SKM-1 (cell line): ENCODE results near the gene NBPF1.
"Not testable (repeated sequence)": the region's sequence is repeated elsewhere in the genome, so short reads cannot be mapped to it uniquely, and the experiment has no call there.

Experiments
- DNase-seq: peaks from one replicate; lab custom pipeline; 2025; ENCODE audit not compliant: unreplicated experiment; lab: John Stamatoyannopoulos, UW

NBPF1 gene

DNA sequence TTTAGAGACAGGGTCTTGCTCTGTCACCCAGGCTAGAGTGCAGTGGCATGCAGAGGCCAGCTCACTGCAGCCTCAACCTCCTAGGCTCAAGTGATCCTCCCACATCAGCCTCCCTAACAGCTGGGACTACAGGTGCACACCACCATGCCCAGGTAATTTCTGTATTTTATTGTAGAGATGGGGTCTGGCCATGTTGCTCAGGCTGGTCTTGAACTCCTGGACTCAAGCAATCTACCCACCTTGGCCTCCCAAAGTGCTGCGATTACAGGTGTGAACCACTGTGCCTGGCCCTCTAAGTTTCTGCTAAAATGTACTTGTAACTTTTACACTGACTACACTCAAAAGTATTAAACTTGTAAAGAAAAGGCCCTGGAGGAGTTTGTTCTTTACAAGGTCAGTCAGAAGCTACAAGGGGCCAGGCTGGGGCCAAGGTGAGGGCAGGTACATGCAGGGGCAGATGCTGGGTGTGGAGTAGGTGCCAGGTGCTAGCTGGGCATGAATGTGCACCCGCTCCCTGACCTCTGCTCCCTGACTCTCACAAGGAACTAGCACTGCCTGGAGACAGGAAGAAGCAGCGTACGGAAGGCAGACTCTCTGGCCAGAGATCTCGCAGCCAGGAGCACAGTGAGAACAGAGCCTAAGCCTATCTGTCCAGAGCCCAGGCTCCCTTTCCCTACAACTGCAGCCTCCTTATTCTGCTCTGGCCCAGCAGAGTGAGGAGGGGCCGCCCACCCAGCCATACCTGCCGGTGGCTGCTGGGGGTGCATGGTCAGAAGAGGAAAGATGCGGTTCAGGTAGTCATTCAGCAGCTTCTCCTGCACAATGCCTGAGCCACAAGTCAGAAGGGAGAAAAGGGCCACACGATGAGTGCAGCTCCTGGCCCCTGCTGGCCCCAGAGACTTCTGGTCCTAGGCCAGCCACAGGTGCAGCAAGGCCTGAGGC lies 28.9 kb upstream of the NBPF1 start:
- DNase-seq, result not testable (repeated sequence)

DNA sequence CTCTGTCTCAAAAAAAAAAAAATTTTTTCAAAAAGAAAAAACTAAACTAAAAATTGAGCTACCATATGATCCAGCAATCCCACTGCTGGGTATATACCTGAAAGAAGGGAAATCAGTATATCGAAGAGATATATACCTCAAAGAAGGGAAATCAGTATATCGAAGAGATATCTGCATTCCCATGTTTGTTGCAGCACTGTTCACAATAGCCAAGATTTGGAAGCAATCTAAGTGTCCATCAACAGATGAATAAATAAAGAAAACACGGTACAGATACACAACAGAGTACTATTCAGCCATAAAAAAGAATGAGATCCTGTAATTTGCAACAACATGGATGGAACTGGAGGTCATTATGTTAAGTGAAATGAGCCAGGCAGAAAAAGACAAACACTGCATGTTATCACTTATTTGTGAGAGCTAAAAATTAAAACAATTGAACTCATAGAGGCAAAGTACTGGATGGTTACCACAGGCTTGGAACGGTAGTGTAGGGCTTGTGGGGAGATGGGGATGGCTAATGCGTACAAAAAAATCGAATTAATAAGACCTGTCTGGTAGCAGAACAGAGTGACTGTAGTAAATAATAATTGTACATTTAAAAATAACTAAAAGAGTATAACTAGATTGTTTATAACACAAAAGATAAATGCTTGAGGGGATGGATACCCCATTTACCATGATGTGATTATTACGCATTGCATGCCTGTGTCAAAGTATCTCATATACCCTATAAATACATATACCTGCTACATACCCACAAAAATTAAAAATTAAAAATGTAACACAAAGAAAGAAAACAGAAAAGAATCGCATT lies 28.0 kb upstream of the NBPF1 start:
- not testable (repeated sequence) for DNase-seq

DNA sequence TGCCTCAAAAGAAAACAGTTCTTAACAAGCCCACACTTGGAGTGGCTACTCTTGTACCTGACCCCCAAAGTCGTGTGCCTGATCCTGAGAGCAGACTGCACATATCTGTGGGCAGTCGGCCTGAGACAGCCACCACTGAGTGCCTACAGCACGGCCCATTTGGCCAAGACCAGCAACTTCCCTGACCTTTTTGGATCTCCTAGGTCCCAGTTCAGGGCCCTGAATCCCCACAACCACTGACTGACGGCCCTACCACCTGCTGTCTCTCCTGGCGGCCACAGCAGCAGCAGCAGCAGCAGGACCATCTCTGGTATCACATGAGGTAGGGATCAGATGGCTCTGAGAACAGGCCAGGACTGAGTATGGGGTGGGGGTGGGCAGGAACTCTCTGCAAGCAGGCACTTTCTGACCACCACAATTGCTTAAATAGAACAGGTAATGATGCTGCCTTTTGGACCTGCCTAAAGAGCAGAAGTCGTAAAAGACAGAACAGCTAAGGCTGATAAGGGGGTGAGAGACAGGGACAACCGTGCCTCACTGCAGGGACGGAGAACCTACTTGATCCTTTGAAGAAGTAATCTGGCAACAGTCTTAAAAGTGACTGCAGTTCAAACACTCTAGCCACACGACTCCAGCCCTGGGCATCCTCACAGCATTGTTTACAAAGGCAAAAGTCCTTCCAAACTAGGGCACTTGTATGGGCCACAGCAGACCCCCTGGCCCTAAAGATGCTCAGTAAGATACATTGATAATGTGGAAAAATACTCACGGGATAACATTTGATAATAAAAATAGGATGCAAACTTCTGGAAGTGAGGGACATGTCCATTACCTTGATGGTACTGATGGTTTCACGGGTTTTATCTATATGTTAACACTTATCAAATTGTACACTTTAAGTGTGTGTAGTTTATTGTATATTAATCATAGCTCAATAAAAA lies 26.0 kb upstream of the NBPF1 start:
- DNase-seq, result not testable (repeated sequence)

DNA sequence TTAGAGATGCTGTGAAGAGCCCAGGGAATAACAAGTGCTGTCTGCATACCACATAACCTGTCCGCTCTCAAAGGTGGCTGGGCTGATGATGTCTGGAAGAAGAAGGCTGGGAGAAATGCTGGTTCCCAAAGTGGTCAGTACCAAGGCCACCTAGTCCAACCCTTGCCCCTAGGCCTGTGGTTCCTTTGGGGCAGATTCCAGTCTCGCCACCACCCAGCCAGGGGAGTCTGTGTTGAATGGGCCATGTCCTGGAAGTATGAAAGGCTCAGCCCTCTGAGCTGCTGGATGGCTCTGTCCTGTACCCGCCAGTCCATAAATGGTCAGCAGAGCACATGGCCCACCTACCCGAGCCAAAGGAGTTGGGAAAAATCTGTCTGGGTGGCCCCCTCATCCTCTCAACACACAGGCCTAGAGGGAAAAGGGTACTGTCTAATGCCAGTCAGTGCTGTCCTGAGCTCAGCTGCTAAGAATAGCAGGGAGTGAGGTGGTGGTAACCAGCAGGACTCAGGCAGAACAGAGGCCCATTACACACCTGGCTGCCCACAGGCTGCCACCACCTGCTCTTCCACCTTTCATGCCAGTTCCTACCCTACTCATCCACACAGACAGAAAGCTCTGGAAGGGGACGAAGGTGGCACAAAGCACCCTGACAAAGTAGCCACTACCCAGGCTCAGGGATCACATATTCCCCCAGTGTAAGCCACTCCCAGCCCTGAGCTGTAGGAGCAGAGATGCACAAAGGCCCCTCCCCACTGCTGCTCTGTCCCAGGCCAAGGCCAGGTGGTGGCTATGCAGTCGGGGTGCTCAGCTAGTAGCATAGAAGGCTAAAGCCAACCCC lies 24.8 kb upstream of the NBPF1 start:
- not testable (repeated sequence) for DNase-seq

DNA sequence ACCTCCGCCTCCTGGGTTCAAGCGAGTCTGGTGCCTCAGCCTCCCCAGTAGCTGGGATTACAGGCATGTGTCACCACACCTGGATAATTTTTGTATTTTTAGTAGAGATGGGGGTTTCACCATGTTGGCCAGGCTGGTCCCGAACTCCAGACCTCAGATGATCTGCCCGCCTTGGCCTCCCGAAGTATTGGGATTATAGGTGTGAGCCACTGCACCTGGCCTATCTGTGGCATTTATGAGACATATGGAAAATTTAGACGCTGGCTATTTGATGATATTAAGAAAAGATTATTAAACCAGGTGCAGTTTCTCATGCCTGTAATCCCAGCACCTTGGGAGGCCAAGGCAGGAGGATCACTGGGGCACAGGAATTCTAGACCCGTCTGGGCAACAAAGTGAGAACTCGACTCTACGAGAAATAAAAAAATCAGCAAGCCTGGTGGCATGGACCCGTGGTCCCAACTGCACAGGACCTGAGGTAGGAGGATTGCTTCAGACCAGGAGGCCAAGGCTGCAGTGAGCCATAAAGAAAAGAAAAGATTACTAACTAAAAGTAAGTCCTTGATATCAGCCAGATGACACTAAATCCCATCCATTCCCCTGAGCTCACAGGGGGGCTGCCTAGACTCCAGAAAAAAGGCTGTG lies 23.3 kb upstream of the NBPF1 start:
- not testable (repeated sequence) for DNase-seq

DNA sequence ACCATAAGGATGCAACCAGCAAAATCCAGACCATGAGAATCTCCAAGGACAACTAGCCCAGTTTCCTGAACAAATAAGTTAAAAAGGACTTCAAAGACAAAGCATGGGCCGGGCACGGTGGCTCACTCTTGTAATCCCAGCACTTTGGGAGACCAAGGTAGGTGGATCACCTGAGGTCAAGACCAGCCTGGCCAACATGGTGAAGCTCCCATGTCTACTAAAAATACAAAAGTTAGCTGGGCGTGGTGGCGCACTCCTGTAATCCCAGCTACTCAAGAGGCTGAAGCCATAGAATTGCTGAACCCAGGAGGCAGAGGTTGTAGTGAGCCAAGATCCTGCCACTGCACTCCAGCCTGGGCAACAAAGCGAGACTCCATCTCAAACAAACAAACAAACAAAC lies 22.6 kb upstream of the NBPF1 start:
- DNase-seq, result not testable (repeated sequence)

DNA sequence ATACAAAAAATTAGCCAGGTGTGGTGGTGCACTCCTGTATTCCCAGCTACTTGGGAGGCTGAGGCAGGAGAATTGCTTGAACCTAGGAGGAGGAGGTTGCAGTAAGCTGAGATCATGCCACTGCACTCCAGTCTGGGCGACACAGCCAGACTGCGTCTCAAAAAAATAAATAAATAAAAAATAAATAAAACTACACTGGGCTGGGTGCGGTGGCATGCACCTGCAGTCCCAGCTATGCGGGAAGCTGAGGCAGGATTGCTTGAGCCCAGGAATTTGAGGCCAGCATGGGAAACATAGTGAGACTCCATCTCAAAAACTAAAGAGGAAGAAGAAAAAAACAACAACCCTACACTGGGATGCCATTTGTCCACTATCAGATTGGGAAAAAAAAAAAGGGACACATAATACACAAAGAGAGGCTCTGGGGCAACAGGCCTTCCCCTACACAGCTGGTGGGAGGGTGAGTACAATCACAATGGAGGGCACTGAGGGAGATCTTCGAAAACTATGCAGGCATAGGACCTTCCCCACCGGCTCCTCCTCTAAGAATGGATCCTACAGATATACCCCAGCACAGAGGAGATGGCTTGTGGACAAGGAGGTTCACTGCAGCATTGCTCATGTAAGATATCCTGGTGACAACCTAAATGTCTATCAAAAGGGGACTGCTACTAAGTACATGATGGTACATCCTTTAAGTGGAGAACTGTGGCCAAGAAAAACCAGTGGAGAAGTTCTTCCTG lies 20.3 kb upstream of the NBPF1 start:
- not testable (repeated sequence) for DNase-seq

DNA sequence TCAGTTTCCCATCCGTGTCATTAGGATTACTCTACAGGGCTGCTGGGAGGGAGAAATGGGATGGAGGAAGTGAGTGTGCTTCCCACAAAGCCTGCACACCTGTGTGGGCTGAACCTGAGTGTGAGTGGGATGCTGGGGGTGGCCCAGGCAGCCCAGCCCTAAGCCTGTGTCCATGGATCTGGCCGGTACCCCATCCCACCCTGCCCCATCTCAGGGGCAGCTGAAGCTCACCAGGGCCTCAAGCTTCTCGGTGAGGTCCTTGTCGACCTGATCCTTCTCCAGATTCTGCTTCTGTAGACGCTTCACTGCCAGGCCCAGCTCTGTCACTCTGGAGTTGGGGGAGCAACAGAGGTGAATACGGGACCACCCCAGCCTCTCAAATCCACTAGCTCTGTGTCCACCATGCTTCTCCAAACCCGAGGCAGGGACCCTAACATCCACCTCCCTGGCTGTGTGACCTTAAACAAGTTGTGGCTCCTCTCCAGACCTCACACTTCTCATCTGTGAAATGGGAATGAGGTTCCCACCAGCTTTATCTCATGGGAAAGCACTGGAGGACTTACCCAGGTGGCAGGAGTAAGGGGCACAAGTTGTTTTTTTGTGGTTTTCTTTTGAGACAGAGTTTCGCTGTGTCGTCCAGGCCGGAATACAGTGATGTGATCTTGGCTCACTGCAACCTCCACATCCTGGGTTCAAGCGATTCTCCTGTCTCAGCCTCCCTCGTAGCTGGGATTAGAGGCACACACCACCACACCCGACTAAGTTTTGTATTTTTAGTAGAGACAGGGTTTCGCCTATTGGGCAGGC lies 18.9 kb upstream of the NBPF1 start:
- not testable (repeated sequence) for DNase-seq

DNA sequence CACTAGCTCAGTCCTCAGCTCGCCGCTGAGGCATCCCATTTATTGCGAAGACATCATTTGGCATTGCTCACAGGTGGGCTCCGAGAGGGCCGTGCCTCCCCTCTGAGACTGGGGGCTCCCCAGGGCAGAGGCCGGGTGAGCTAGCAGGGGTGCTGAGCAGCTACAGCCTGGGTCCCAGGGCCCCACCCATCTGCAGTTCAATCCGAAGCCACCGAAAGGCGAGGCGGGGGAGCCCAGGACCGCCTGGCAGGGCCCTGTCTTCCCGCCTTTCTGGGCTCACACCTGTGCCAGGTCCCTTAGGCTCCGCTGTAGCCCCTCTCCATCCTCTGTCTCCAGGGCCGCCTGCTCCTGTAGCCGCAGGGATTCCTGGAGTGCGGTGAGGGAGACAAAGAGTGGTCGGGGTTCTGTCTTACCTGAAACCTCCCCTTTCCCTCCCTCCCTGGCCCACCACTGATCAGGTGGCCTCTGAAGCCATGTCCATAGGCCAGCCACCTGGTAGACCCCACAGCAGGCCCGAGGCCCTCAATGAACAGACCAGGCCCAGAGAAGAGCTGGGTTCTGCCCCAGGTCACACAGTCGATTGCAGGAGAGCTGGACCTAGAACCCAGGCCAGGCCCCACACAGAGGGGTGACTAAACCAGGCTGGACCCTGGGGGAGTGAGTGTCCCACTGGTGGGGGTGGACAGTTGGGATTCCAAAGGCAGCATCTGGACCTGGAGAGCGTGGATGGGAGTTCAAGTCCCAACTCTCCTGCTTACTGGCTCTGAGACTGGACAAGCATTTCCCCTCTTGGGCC lies 18.1 kb upstream of the NBPF1 start:
- no peak for DNase-seq

DNA sequence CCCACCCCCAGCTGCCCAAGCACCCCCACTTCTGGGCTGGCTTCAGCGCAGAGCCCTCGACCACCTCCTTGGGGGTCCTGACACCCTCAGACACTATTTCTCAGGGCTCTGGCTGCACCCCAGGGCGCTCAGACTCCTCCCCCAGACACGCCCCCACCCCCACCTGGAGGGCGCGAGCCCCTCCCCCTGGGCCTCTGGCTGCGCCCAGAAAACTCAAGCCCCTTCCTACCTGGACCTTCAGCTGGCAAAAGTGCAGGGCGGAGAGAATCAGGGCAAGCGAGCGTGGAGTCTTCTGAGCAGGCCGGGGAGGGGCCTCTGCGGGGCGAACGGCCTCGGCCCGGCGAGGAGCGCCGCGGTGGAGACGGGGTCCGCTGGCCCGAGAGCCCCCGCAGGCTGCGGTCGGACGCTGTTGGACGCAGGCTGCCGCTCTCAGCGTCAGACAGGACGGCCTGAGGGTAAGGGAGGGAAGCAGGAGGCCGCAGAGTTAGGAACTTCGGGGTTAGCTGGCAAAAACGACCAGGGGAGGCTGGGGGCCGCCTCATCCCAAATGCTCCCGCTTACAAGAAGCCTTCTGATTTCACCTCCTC lies 17.4 kb upstream of the NBPF1 start:
- no peak for DNase-seq

DNA sequence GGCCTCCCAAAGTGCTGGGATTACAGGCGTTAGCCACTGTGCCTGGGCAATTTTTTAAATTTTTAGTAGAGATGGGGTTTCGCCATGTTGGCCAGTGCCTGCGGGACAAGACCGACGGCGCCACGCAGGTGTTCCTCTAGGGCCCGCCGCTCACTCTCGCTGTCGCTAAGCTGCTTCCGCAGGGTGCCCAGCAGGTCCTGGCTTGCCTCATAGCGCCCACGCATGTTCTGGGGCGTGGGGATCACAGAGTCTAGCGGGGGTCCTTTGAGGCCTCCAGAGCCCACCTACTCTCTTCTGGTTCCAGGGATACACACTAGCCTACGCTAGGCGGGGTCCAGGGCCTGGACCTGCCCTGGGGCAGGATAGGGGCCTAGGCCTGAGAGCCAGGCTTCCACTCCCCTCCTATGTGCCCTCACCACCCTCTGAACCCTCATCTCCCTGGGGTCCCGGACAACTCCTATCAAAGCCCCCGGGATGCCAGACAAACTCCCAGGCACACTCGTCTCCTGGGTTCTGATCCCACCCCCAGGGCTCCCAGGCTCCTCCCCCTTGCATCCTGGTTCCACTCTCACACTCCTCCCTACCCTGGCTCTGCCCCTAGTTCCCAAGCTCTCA lies 16.7 kb upstream of the NBPF1 start:
- DNase-seq, result not testable (repeated sequence)

DNA sequence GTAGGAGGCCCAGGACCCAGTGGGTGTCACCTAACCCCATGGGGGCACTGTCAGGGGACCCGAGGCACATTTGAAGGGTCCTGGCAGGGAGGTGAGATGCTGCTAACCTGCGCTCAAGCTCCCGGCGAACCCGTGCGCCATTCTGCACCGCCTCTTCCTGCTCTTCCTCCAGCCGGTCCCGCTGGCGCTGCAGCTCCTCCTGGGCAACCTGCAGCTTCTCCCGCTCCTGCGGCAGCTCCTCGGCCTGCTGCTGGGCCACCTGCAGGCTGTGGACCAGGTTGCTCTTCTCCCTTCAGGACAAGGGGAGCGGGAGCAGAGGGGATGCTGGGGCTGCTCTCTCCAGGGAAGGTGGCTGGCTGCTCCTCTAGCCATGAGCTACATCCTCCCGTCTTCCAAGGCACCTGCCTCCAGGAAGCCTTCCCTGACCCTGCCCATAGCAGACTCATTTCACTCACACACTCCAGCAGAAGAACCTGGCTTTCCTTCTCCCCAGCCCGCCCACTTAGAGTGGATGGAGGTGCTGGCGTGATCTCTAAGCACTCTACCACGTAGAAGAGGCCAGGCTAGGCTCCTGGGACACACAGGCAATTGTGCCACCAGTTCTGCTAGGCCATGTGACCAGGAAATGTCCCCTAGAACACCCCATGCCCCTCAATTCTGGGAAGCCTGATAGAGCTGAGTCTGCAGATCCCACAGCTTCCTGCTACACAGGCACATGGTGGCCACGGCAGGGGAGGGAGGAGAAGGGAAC lies 15.2 kb upstream of the NBPF1 start:
- DNase-seq, result no peak

DNA sequence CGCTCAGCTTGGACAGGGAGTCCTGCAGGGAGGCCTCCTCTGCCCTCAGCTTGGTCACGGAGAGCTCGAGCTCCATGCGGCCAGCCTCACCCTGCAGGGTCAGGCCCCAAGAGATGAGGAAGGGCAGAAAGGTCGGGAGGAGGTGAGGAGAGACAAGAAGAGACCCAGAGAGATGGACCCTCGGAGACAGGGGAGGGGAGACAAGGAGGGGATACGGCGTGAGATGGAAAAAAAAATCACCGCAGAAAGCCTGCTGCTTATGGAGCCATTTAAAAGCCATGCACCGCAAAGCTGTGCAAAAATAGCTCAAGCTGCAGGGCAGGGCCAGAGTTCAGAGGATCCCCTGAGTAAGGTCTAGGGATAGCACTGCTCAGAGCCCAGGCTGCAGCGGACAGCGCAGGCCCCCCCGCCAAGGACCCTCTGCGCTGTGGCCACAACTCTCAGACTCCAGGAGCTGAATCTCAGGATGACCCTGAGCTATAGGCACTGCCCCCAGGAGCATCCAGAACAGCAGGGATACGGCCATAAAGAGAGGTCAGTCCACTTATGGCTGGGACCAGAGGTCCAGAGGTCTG lies 13.1 kb upstream of the NBPF1 start:
- DNase-seq, result not testable (repeated sequence)

DNA sequence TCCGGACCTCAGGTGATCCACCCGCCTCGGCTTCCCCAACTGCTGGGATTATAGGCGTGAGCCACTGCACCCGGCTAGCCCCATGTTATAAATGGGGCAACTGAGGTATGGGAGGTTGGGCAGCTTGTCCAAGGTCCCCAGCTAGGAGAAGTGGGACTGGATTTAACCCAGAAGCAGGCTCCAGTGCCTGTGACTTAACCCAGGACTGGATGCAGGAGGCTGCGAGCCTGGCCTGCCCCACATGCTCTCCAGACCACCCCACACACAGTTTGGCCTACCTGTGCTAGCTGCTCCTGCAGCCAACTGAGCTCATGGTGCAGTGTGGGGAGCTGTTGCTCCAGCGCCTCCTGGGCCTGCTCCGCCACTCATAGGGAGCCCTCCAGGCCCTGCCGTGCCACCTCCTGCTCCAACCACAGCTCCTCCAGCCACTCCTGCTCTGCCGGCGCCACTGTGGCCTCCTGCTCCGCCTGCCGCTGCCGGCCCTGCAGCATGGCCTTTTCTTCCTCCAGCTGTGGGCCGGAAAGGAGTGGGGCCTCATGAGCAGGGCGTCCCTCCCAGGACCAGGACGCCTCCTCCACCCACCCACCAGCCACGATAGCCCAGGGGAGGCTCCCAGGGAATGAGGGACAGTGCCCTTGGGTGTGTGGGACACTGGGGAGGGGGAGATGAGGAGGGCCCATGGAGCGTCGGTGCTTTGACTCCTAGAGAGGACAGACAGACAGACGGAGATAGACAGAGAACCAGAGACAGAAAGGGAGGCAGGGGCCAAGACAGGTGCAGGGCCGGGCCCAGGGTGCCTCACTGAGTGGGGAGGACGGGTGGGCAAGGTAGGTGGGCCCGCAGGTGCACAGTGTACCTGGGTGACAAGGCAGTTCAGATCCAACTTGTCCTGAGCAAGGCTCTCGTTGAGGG lies 12.4 kb upstream of the NBPF1 start:
- DNase-seq, result no peak
